Measurements from ENCODE around the gene KAZN. TPM values are rescaled to one million over a fixed set of nuclear protein-coding genes. Genes with fewer than 3 reads are reported as not detected.

KAZN gene
- total RNA-seq, 3 donors from 2014 or later: 0.35 to 1.7 (median 1.2) TPM

DNA sequence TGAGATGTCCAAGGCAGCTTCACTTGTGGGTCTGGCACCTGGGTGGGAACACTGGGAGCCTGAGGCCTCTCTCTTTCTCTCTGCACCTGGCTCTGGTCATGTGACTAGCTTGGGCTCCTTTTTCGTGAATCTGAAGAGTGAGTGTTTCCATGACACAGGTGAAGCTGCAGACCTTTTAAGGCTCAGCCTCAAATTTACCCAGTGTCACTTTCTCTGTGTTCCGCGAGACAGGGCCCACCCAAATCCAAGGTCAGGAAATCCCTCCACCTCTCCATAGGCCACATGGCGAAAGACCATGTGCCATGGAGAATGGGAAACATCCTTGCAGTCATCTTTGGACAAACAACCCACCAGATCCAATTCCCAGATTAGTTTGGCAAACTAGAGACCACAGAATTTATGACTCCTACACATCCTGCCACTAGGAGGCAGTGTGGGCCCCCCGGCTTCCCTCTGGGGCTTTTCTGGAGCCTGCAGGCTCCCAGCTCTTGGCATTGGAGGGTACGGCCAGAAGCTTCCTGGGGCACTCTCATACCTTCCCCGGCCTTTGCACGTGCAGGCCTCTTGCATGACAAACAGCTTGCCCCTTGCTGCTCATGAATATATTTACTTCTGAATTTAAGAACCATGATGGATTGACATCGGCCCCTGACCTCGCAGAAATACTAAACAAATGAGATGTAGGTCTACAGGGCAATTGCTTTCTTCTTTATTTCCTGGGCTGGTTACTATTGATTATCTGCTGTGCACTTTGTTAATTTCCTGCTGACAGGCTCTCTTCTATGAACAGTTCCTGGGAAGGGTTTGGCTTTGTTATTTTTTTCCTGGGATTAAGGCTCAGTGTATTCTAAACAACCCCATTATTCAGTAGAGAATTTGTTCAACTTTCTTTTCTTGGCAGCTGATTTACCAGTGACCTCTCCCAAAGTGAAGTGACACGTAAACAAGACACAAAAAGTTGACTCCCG, 180.7 kb downstream of the KAZN start:
- Mint-ChIP-seq H3K9me3 (no peaks in the 10 kb centered on the region), H3K27me3 (ENCODE audit: low read depth) (no peaks in the 10 kb centered on the region), H3K4me1 (ENCODE audit: low read depth) (no peaks in the 10 kb centered on the region), H3K36me3 (ENCODE audit: insufficient read depth) (no peaks in the 10 kb centered on the region), H3K4me3 (no peak overlapping the region)
- DNase-seq: no peak
- ATAC-seq: no peak

- ATAC-seq: no peak
Measured at GRCh38 chr1:14780271-14780670, 181.8 kb downstream of the KAZN start.

GRCh38 chr1:14781811-14782210, 183.3 kb downstream of the KAZN start:
- Mint-ChIP-seq H3K27me3 (ENCODE audit: low read depth) (no peaks in the 10 kb centered on the region), H3K4me3 (no peak overlapping the region), H3K36me3 (ENCODE audit: insufficient read depth) (no peaks in the 10 kb centered on the region), H3K9me3 (no peaks in the 10 kb centered on the region), H3K4me1 (ENCODE audit: low read depth) (no peaks in the 10 kb centered on the region)
- no peak for DNase-seq
- ATAC-seq: no peak

More at GRCh38 chr1:14780271-14780670, 181.8 kb downstream of the KAZN start:
- no peaks in the 10 kb centered on the region for H3K36me3 Mint-ChIP-seq (ENCODE audit: insufficient read depth)
- DNase-seq: no peak
- no peaks in the 10 kb centered on the region for H3K27me3 Mint-ChIP-seq (ENCODE audit: low read depth)
- H3K4me1 Mint-ChIP-seq (ENCODE audit: low read depth): no peaks in the 10 kb centered on the region
- no peaks in the 10 kb centered on the region for H3K9me3 Mint-ChIP-seq
- H3K4me3 Mint-ChIP-seq: no peak overlapping the region

DNA sequence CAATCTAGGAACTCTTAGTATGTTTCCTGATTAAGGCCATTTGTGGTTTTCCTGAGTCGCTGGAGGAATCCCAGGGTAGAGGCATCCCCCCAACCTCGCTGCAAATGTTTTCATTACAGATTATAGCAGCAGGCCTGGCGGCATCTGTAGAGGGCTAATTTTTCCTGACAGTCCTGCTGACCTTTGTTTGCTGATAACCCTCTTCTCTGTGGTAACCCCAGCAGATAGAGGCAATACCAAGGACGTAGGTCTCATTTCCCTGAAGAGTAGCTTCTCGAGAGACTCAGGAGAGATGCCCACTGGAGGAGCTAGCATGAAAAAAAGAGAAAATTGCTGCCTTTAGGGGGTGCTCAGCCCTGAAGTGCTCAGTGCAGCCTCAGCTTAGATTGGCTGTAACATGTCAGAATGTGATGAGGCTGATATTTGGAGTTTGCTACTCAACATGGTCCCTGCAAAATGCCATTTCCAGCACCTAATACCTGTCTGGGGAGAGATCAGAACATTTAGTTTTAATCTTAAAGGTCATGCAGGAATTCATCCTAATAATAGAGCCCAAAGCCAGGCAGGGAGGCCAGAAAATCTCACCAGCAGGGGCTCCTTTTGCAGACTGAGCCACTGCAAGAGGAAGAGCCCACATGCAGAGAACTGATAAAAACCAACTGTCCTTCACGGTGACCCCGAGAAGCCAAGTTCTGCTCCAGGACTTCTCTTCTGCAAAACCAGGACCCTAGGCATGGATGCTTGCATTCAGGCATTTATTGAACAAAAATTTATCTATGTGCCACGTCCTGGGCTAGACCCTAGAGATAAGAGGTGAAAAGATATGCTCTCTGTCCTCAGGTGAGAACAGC, 184.5 kb downstream of the KAZN start:
- Mint-ChIP-seq H3K27me3 (ENCODE audit: low read depth) (no peaks in the 10 kb centered on the region), H3K36me3 (ENCODE audit: insufficient read depth) (no peaks in the 10 kb centered on the region)

GRCh38 chr1:14783592-14783886, 185.1 kb downstream of the KAZN start:
- DNase-seq (no peak), ATAC-seq (no peak)
- no peaks in the 10 kb centered on the region for H3K9me3 Mint-ChIP-seq
- no peaks in the 10 kb centered on the region for H3K36me3 Mint-ChIP-seq (ENCODE audit: insufficient read depth)
- no peaks in the 10 kb centered on the region for H3K27me3 Mint-ChIP-seq (ENCODE audit: low read depth)
- no peak overlapping the region for H3K4me3 Mint-ChIP-seq
- H3K4me1 Mint-ChIP-seq (ENCODE audit: low read depth): no peaks in the 10 kb centered on the region

More for the DNA sequence above, 184.5 kb downstream of the KAZN start:
- H3K9me3 Mint-ChIP-seq: no peaks in the 10 kb centered on the region
- H3K4me3 Mint-ChIP-seq: no peak overlapping the region
- DNase-seq (no peak), ATAC-seq (no peak)
- H3K4me1 Mint-ChIP-seq (ENCODE audit: low read depth): no peaks in the 10 kb centered on the region

- H3K9me3 Mint-ChIP-seq: no peaks in the 10 kb centered on the region
- no peaks in the 10 kb centered on the region for H3K36me3 Mint-ChIP-seq (ENCODE audit: insufficient read depth)
- no peak overlapping the region for H3K4me3 Mint-ChIP-seq
- H3K27me3 Mint-ChIP-seq (ENCODE audit: low read depth): no peaks in the 10 kb centered on the region
- DNase-seq (no peak), ATAC-seq (no peak)
- no peaks in the 10 kb centered on the region for H3K4me1 Mint-ChIP-seq (ENCODE audit: low read depth)
Measured at GRCh38 chr1:14784790-14785773, 186.6 kb downstream of the KAZN start.

DNA sequence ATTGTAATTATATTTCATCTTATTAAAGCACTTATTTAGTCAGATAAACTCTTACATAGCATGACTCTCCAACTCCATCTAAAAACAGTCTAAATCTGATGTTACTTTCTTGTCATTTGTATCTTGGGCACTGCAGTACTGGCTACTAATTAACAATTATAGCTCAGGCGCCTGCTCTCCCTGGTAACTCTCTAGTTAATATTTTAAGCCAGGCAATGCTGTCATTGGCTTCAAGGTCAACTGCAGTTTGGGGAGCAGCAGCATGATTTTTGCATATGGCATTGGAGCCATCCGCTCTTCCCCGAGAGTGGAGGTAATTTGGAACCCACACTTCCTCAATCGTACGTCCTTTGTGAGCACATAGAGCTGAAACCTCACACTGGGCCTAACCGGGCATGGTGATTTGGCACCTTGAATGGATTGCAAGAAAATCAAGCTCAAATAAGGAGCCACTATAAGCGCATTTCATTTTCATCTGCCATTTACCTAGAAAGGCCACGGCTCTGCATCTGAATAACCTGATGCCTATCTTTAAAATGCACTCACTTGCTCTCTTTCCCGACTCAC, 187.7 kb downstream of the KAZN start:
- Mint-ChIP-seq H3K27me3 (ENCODE audit: low read depth) (no peaks in the 10 kb centered on the region), H3K4me1 (ENCODE audit: low read depth) (no peaks in the 10 kb centered on the region), H3K4me3 (no peak overlapping the region), H3K9me3 (no peaks in the 10 kb centered on the region), H3K36me3 (ENCODE audit: insufficient read depth) (no peaks in the 10 kb centered on the region)
- no peak for ATAC-seq
- no peak for DNase-seq

DNA sequence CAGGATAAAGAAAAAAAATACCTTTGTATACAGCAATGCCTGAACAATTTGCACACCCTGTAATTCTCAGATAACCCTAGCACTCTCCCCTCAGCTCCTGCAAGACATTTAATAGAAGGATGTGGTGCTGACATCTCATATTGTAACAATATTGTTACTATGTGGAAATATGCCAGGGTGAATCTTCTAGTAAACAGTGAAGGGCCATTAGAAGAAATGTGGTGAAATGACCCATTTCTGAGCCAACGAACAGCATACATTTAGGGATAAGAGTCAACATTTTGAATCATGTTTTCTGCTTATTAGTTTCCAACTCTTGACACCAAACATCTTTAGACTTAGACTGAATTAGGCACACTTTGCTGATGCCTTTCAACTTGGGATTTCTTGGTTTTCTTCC, 188.2 kb downstream of the KAZN start:
- ATAC-seq (no peak), DNase-seq (no peak)
- no peaks in the 10 kb centered on the region for H3K27me3 Mint-ChIP-seq (ENCODE audit: low read depth)
- no peaks in the 10 kb centered on the region for H3K36me3 Mint-ChIP-seq (ENCODE audit: insufficient read depth)
- no peak overlapping the region for H3K4me3 Mint-ChIP-seq
- H3K4me1 Mint-ChIP-seq (ENCODE audit: low read depth): no peaks in the 10 kb centered on the region
- no peaks in the 10 kb centered on the region for H3K9me3 Mint-ChIP-seq

GRCh38 chr1:14787604-14788003, 189.1 kb downstream of the KAZN start:
- Mint-ChIP-seq H3K4me1 (ENCODE audit: low read depth) (no peaks in the 10 kb centered on the region), H3K4me3 (no peak overlapping the region), H3K27me3 (ENCODE audit: low read depth) (no peaks in the 10 kb centered on the region), H3K9me3 (no peaks in the 10 kb centered on the region), H3K36me3 (ENCODE audit: insufficient read depth) (no peaks in the 10 kb centered on the region)
- ATAC-seq (no peak), DNase-seq (no peak)

- no peak for DNase-seq
- no peaks in the 10 kb centered on the region for H3K36me3 Mint-ChIP-seq (ENCODE audit: insufficient read depth)
- H3K27me3 Mint-ChIP-seq (ENCODE audit: low read depth): no peaks in the 10 kb centered on the region
- no peaks in the 10 kb centered on the region for H3K9me3 Mint-ChIP-seq
- no peak for ATAC-seq
- no peaks in the 10 kb centered on the region for H3K4me1 Mint-ChIP-seq (ENCODE audit: low read depth)
- no peak overlapping the region for H3K4me3 Mint-ChIP-seq
Measured at GRCh38 chr1:14788080-14788479, 189.6 kb downstream of the KAZN start.

DNA sequence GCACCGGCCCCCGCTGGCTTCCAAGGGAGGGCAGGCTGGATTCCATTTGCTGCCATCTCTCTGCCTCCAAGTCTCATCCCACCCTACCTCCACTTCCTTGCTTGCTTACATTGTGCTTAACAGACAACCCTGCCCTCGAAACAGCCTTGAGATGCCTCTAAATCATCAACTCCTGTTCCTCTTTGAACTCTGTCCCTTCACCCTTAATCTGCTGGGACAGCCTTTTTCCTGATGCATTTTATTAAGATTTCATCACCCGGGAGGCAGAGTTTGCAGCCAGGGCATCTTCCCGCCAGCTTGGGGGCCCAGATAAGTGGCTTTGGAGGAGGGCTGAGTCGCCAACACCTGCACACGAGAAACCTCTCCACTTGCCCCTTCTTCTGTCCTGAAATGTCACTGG, 192.5 kb downstream of the KAZN start:
- DNase-seq (no peak), ATAC-seq (no peak)
- H3K36me3 Mint-ChIP-seq (ENCODE audit: insufficient read depth): no peaks in the 10 kb centered on the region
- H3K4me1 Mint-ChIP-seq (ENCODE audit: low read depth): no peaks in the 10 kb centered on the region
- H3K4me3 Mint-ChIP-seq: no peak overlapping the region
- H3K27me3 Mint-ChIP-seq (ENCODE audit: low read depth): no peaks in the 10 kb centered on the region
- H3K9me3 Mint-ChIP-seq: no peaks in the 10 kb centered on the region

- H3K9me3 Mint-ChIP-seq: no peaks in the 10 kb centered on the region
- no peaks in the 10 kb centered on the region for H3K36me3 Mint-ChIP-seq (ENCODE audit: insufficient read depth)
- H3K4me3 Mint-ChIP-seq: no peak overlapping the region
- DNase-seq (no peak), ATAC-seq (no peak)
- no peaks in the 10 kb centered on the region for H3K27me3 Mint-ChIP-seq (ENCODE audit: low read depth)
- H3K4me1 Mint-ChIP-seq (ENCODE audit: low read depth): no peaks in the 10 kb centered on the region
Measured at GRCh38 chr1:14791654-14792053, 193.2 kb downstream of the KAZN start.

DNA sequence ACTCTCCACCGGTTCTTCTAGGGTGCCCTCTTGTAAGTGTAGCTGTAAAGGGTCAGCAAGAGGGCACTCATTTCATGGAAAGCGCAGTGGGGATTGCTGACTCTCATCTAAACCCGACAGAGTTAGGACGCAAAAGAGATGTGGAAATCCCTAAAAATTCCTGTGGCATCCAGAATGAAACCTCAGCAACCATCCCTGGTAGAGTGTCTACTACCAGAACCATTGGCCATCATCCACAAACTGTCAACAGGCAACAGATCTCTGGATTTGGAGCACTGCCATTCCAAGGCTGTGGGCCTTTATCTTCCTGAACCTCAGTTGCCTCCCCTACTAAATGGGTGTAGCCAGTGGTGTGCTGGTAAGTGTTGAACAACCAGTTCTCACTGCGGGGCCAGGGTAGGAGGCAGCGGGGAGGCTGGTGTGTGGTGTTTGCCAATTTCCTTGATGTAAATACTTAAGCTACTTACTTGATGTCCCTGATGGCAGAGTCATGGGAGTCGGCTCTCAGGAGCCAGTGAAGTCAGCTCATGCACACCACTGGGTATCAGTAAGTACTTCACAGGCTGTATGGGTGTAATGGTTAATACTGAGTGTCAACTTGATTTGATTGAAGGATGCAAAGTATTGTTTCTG, 195.8 kb downstream of the KAZN start:
- Mint-ChIP-seq H3K9me3 (no peaks in the 10 kb centered on the region), H3K27me3 (ENCODE audit: low read depth) (no peaks in the 10 kb centered on the region), H3K4me3 (no peak overlapping the region), H3K4me1 (ENCODE audit: low read depth) (no peaks in the 10 kb centered on the region), H3K36me3 (ENCODE audit: insufficient read depth) (no peaks in the 10 kb centered on the region)
- DNase-seq (no peak), ATAC-seq (no peak)
